CD4-positive, alpha-beta T cell treated with Interleukin-6 at 100 ng/mL for 8 hours (primary cell): ENCODE data around the gene HSD11B1.
A peak's percentile ranks its signal among the peaks of the same experiment; 100 is the strongest.

Experiments
- DNase-seq: peaks from one replicate; pipeline ENCODE4 v3.0.0-alpha.2; 2020; ENCODE audit warnings: mixed read lengths, low spot score

Gene HSD11B1

GRCh38 chr1:209704584-209704983 is at the start of gene HSD11B1:
HSD11B1 (plus strand) TSS chr1:209704846; CDS start chr1:209704943, 97 bp downstream.
- no peak for DNase-seq

GRCh38 chr1:209655411-209656231 is 49.0 kb upstream of the HSD11B1 start:
- DNase-seq, result no peak

- no peak for DNase-seq
These were observed 47.3 kb upstream of the HSD11B1 start for GRCh38 chr1:209657140-209657879.

- DNase-seq, result no peak
These were observed 46.7 kb upstream of the HSD11B1 start for GRCh38 chr1:209657918-209658317.

GRCh38 chr1:209659909-209660308 is 44.7 kb upstream of the HSD11B1 start:
- no peak for DNase-seq

GRCh38 chr1:209661071-209661470 is 43.6 kb upstream of the HSD11B1 start:
- DNase-seq, result no peak

GRCh38 chr1:209662879-209663327 is 41.7 kb upstream of the HSD11B1 start:
- no peak for DNase-seq

DNA sequence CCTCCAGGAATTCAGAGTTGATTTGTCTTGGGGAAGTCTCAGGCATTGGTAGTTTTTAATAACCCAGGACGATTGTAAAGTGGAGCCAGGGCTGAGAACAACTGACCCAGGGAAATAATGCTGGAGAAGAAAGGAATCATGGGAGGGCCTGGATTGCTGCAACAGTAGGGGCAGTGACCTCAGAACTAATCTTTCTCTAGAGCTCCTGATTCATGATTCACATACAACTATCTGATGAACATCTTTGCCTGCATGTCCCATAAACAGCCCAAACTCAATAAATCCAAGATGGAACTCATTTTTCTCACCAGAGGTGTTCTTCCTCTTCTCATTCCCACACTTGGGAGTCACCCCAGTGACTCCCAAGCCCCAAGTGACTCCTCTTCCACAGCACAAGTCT is 37.5 kb upstream of the HSD11B1 start:
- no peak for DNase-seq

DNA sequence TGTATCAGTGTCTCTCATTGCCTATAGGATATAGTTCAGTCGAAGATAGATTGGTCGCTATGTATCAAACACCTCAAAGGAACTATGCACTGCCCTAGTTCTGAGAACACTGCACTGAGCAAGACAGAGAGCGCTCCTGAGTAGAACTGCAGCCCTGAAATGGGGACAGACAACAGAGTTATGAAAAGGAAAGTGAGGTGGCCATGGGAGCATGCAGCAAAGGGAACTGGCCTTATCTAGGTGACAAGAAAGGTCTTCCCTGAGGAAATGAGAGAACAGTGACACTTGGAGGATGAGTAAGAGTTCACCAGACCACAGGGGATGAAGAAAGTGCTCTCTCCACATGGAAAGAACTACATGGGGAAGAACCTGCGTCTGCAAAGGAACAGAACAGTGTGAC is 36.9 kb upstream of the HSD11B1 start:
- DNase-seq, result no peak

GRCh38 chr1:209670441-209671082 is 34.1 kb upstream of the HSD11B1 start:
- DNase-seq, result no peak

GRCh38 chr1:209672705-209673630 is 31.7 kb upstream of the HSD11B1 start:
- peak; percentile 53 for DNase-seq

- no peak for DNase-seq
These were observed 30.8 kb upstream of the HSD11B1 start for GRCh38 chr1:209673631-209674417.

DNA sequence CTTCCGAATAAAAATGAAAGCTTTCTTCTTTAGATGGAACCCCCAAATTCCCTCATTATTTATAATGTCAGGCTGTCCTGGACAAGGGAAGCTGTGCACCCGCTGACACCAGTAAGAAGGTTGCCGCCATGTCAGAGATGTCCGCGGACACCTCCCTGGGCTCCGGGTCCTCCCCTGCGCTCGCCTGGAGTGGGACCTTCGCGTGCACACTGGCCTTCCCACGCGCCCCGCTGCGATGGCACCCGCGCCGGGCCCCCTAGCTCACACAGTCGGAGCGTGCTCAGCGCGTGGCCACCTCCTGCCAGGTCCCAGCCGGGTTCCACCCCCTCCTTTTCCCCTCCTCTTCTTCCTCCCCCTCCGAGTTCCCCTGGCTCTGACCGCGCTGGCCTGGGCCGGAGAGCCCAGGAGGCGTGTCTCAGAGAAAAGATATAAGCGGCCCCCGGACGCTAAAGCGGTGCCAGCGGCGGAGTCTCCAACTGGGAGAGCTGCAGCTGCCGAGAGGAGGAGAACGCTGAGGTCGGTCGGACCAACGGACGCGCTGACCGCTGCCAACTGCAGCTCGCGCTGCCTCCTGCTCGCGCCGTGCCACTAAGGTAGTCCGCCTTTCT is 29.6 kb upstream of the HSD11B1 start, which contains the start of gene G0S2:
TSS of gene G0S2 (plus strand) at position 456 of the 608 bp plus-strand sequence. CDS start 273 bp downstream, outside the sequence.
- DNase-seq, result no peak

DNA sequence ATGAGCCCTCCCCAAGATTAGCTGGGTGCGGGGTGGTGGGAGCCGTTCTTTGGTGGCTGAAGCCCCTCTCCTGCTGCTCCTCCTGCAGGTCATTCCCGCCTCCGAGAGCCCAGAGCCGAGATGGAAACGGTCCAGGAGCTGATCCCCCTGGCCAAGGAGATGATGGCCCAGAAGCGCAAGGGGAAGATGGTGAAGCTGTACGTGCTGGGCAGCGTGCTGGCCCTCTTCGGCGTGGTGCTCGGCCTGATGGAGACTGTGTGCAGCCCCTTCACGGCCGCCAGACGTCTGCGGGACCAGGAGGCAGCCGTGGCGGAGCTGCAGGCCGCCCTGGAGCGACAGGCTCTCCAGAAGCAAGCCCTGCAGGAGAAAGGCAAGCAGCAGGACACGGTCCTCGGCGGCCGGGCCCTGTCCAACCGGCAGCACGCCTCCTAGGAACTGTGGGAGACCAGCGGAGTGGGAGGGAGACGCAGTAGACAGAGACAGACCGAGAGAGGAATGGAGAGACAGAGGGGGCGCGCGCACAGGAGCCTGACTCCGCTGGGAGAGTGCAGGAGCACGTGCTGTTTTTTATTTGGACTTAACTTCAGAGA is 29.0 kb upstream of the HSD11B1 start:
- DNase-seq, result no peak

DNA sequence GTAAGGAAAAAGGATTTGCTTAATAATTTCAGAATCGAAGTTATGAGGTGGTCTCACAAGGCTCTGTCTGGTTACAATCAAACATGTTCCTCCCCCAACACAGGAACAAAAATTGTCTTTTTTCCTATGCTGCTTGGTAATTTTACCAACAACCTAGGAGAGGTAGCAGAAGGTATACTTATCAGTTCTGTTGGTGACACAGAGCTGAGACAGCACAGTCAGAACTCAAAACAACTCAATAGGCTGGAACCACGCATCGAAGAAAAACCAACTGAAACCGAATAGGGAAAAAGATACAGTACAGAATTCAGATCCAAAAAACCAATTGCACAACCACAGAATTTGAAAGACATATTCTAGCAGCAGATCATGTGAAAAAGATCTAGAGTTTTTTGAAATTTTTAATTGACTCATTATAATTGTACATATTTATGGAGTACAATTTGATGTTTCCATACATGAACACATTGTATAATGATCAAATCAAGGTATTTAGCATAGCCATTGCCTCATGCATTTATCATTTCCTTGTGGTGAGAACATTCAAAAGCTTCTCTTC is 25.6 kb upstream of the HSD11B1 start:
- DNase-seq, result no peak

GRCh38 chr1:209685821-209686220 is 18.8 kb upstream of the HSD11B1 start:
- DNase-seq, result peak; percentile 35

DNA sequence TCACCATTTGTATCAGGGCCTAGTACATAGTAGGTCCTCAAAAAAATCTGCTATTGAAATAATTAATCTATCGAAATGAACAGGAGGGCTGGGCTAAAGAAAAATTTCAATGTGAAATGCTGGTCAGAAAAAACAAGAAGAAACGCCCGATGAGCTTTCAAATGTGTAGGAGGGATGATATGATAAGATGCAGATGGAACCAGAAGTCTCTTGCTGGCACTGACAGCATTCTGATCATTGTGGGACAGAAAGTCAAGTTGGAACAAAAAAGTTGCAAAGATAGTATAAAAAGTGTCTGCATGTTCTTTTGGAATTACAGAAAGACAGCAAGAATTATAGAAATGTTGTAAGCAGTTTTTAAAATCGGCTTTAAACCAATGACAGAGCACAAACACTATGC is 18.3 kb upstream of the HSD11B1 start:
- DNase-seq, result no peak

DNA sequence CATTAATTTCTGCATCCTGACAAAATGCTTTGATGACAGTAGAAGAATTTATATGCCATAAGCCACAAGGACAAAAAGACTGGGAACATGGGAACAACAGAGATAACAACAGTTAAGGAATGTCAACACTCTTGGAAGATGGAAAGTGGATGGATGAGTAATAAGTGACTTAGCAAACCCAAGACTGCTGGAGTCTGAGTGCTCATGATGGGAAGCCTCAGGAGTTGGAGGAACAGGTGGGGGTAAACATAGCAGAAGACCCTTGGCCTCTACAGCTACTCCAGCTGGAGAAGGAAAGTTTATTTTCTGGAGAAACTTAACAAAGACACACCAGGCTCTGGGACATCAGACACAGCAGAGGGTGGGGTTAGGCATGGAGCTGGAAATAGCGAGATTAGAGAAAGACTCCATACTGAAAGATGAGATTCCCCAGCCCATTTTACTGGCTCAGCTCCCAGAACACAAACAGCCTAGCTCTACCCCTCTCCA is 15.9 kb upstream of the HSD11B1 start:
- DNase-seq, result no peak

DNA sequence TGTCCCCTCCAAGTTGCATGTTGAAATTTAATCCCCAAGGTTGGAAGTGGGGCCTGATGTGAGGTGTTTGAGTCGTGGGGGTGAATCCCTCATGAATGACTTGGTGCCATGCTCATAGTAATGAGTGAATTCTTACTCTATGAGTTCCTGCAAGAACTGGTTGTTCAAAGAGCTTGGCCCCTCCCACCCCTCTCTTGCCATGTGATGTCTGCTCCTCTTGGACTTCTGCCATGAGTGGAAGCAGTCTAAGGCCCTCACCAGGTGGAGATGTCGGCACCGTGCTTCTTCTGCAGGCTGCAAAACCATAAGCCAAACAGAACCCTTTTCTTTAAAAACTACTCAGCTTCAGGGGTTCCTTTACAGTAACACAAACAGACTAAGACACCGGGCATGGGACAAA is 15.2 kb upstream of the HSD11B1 start:
- no peak for DNase-seq
